Liver (tissue), 9 donors: ENCODE measurements around the gene BSN. TPM values are rescaled to one million over a fixed set of nuclear protein-coding genes. Genes with fewer than 3 reads are reported as not detected.
A peak's percentile ranks its signal among the peaks of the same experiment; 100 is the strongest.

Experiments
- DNase-seq: peaks from one replicate; pipeline ENCODE4 v3.0.0-alpha.2; 2017; ENCODE audit warnings: low spot score
- H3K27ac ChIP-seq, 2 donors: one replicate each; pipeline ENCODE4 v1.7.0; 2013; ENCODE audit warnings: inconsistent platforms in 2 of 2, low read length in 2 of 2, control low read depth in 1 of 2, low read depth in 1 of 2, mild to moderate bottlenecking in 1 of 2
- H3K27me3 ChIP-seq, 4 donors: one replicate each; pipeline versions ENCODE4 v1.6.1 to v1.7.0; 2013; ENCODE audit warnings: low read length in 3 of 4, inconsistent platforms in 1 of 4, mild to moderate bottlenecking in 1 of 4, moderate library complexity in 1 of 4; ENCODE audit not compliant: control insufficient read depth in 4 of 4, insufficient read depth in 4 of 4
- H3K36me3 ChIP-seq, 4 donors: one replicate each; pipeline versions ENCODE4 v1.6.1 to v1.7.0; 2013; ENCODE audit warnings: low read length in 3 of 4, mild to moderate bottlenecking in 3 of 4, low read depth in 1 of 4, moderate library complexity in 1 of 4; ENCODE audit not compliant: control insufficient read depth in 4 of 4, insufficient read depth in 3 of 4
- H3K4me1 ChIP-seq, 4 donors: one replicate each; pipeline versions ENCODE4 v1.6.1 to v1.7.0; 2013; ENCODE audit warnings: low read length in 3 of 4, mild to moderate bottlenecking in 3 of 4, moderate library complexity in 1 of 4; ENCODE audit not compliant: control insufficient read depth in 4 of 4, insufficient read depth in 4 of 4
- H3K4me3 ChIP-seq, 3 donors: one replicate each; pipeline versions ENCODE4 v1.6.1 to v1.7.0; 2013; ENCODE audit warnings: low read length in 3 of 3, control low read depth in 1 of 3, low read depth in 1 of 3, mild to moderate bottlenecking in 1 of 3
- H3K9ac ChIP-seq, 2 donors: one replicate each; pipeline ENCODE4 v1.7.0; 2013; ENCODE audit warnings: low read length in 2 of 2, mild to moderate bottlenecking in 2 of 2, moderate library complexity in 2 of 2, control low read depth in 1 of 2, low read depth in 1 of 2
- H3K9me3 ChIP-seq, 4 donors: one replicate each; pipeline versions ENCODE4 v1.6.1 to v1.7.0; 2013; ENCODE audit warnings: low read length in 3 of 4; ENCODE audit not compliant: control insufficient read depth in 4 of 4
- ATF3 ChIP-seq: IDR thresholded peaks from 2 replicates; pipeline ENCODE4 v1.6.1; 2016; ENCODE audit warnings: antibody characterized with exemption
- EGR1 ChIP-seq, 2 donors: IDR thresholded peaks; 2 replicates each; pipeline ENCODE4 v1.6.1; 2016 to 2018; ENCODE audit warnings: antibody characterized with exemption in 2 of 2, low read depth in 2 of 2
- GABPA ChIP-seq, 2 donors: IDR thresholded peaks in 1 of 2; conservative IDR thresholded peaks in 1 of 2; 2 replicates each; pipeline ENCODE4 v1.6.1; 2016; ENCODE audit warnings: antibody characterized with exemption in 2 of 2, mild to moderate bottlenecking in 1 of 2, moderate library complexity in 1 of 2
- HNF4A ChIP-seq, 2 donors: conservative IDR thresholded peaks; 2 replicates each; pipeline ENCODE4 v1.6.1; 2016; ENCODE audit warnings: antibody characterized with exemption in 2 of 2, mild to moderate bottlenecking in 2 of 2
- RAD21 ChIP-seq, 2 donors: IDR thresholded peaks; 2 replicates each; pipeline ENCODE4 v1.6.1; 2016; ENCODE audit warnings: antibody characterized with exemption in 2 of 2, mild to moderate bottlenecking in 2 of 2
- RXRA ChIP-seq, 2 donors: IDR thresholded peaks; 2 replicates each; pipeline ENCODE4 v1.6.1; 2017 to 2018; ENCODE audit warnings: antibody characterized with exemption in 2 of 2, mild to moderate bottlenecking in 1 of 2
- YY1 ChIP-seq: IDR thresholded peaks from 2 replicates; pipeline ENCODE4 v1.6.1; 2016; ENCODE audit warnings: antibody characterized with exemption, mild to moderate bottlenecking
- ZBTB33 ChIP-seq: IDR thresholded peaks from 2 replicates; pipeline ENCODE4 v1.6.1; 2016; ENCODE audit warnings: antibody characterized with exemption
- WGBS: extraction: QIAGEN DNeasy Blood & Tissue Kit; methylation state at CpG from one replicate; pipeline ENCODE4 v1.1.7; 2013; 5-methylcytosine and 5-hydroxymethylcytosine counted together
- polyA plus RNA-seq, 2 donors: library from polyadenylated mRNA; stranded (reverse) in 1 of 2; unstranded in 1 of 2; fragments of 200-250 nt in 1 of 2; fragments of >200 nt in 1 of 2; fragmentation: Nextera tagmentation in 1 of 2; extraction: Ambion mirVana in 1 of 2; gene quantifications; one replicate each; pipeline versions ENCODE4 v1.2.1 to v1.2.3, GENCODE V29; 2013 to 2015
- total RNA-seq, 2 donors: library from RNA; depleted of rRNA; stranded (reverse); fragments of >200 nt; gene quantifications; one replicate each; pipeline ENCODE4 v1.2.3, GENCODE V29; 2014
- TF ChIP-seq, protein P1 (sequence below): IDR thresholded peaks from 2 replicates; pipeline ENCODE4 v1.6.1; 2016; ENCODE audit warnings: antibody characterized with exemption, mild to moderate bottlenecking
- TF ChIP-seq, protein P2 (sequence below): fragments of 150-350 bp; IDR thresholded peaks from 2 replicates; pipeline ENCODE4 v1.5.1; 2017; ENCODE audit warnings: improper control_type of control experiment, low read depth, low read length; ENCODE audit not compliant: missing input control
- TF ChIP-seq, protein P3 (sequence below): IDR thresholded peaks from 2 replicates; pipeline ENCODE4 v1.6.1; 2016; ENCODE audit warnings: antibody characterized with exemption
- donor health status: healthy.
- donor health status: healthy.
- donor health status: healthy.
- donor health status: healthy.
- donor health status: healthy.

BSN gene
- total and polyA plus RNA-seq, 4 donors, result 0.32 to 0.67 (median 0.40) TPM

DNA sequence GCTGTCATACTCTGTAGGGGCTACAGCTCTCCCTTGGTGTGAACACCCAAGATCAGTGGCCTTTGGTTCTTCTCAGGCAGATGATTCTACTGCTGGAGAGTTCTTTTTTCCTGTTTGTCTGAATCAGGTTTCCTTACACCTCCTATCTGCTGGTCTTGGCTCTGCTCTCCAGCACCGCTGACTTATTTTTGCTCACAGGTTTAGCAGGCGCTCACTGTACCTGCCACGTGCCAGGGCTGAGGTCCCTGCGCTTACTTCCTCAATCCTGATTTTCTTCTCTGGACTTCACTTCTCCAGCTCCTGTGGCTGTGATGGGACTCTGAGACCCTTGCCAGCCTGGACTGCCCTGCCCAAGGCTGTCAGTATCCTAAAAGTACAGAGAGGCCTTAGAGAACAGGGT is 9.5 kb downstream of the BSN start (continued):
- TF ChIP-seq, protein P1, sequence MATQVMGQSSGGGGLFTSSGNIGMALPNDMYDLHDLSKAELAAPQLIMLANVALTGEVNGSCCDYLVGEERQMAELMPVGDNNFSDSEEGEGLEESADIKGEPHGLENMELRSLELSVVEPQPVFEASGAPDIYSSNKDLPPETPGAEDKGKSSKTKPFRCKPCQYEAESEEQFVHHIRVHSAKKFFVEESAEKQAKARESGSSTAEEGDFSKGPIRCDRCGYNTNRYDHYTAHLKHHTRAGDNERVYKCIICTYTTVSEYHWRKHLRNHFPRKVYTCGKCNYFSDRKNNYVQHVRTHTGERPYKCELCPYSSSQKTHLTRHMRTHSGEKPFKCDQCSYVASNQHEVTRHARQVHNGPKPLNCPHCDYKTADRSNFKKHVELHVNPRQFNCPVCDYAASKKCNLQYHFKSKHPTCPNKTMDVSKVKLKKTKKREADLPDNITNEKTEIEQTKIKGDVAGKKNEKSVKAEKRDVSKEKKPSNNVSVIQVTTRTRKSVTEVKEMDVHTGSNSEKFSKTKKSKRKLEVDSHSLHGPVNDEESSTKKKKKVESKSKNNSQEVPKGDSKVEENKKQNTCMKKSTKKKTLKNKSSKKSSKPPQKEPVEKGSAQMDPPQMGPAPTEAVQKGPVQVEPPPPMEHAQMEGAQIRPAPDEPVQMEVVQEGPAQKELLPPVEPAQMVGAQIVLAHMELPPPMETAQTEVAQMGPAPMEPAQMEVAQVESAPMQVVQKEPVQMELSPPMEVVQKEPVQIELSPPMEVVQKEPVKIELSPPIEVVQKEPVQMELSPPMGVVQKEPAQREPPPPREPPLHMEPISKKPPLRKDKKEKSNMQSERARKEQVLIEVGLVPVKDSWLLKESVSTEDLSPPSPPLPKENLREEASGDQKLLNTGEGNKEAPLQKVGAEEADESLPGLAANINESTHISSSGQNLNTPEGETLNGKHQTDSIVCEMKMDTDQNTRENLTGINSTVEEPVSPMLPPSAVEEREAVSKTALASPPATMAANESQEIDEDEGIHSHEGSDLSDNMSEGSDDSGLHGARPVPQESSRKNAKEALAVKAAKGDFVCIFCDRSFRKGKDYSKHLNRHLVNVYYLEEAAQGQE, result no peak

GRCh38 chr3:49566312-49566711 is 12.0 kb downstream of the BSN start:
- no peak for TF ChIP-seq HNF4A (conservative IDR thresholded peaks at IDR 0.05)
- TF ChIP-seq, protein P2, sequence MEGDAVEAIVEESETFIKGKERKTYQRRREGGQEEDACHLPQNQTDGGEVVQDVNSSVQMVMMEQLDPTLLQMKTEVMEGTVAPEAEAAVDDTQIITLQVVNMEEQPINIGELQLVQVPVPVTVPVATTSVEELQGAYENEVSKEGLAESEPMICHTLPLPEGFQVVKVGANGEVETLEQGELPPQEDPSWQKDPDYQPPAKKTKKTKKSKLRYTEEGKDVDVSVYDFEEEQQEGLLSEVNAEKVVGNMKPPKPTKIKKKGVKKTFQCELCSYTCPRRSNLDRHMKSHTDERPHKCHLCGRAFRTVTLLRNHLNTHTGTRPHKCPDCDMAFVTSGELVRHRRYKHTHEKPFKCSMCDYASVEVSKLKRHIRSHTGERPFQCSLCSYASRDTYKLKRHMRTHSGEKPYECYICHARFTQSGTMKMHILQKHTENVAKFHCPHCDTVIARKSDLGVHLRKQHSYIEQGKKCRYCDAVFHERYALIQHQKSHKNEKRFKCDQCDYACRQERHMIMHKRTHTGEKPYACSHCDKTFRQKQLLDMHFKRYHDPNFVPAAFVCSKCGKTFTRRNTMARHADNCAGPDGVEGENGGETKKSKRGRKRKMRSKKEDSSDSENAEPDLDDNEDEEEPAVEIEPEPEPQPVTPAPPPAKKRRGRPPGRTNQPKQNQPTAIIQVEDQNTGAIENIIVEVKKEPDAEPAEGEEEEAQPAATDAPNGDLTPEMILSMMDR, result peak; percentile 5
- peak in 1 of 2 donors; percentile 58 for TF ChIP-seq RAD21 (IDR thresholded peaks at IDR 0.05)
- Histone ChIP-seq H3K27ac (no peak overlapping the region), H3K4me1 (peaks cover 2 to 9% (median 6%) of the 10 kb centered on the region in 4 donors), H3K36me3 (no peaks in the 10 kb centered on the region), H3K9me3 (no peaks in the 10 kb centered on the region), H3K4me3 (no peak overlapping the region), H3K27me3 (no peaks in the 10 kb centered on the region), H3K9ac (no peak overlapping the region)
- 85% methylated on average over 2 of the region's 2 CpGs for WGBS
- no peak for DNase-seq

GRCh38 chr3:49567406-49567805 is 13.1 kb downstream of the BSN start:
- Histone ChIP-seq H3K27ac (no peak overlapping the region), H3K9ac (no peak overlapping the region), H3K9me3 (no peaks in the 10 kb centered on the region), H3K36me3 (no peaks in the 10 kb centered on the region), H3K4me3 (no peak overlapping the region), H3K4me1 (peaks cover 2 to 9% (median 6%) of the 10 kb centered on the region in 4 donors), H3K27me3 (no peaks in the 10 kb centered on the region)
- TF ChIP-seq GABPA (IDR thresholded peaks at IDR 0.05 in 1 of 2, conservative IDR thresholded peaks at IDR 0.05 in 1 of 2), result no peak
- TF ChIP-seq, protein P2, result no peak
- TF ChIP-seq, protein P3, sequence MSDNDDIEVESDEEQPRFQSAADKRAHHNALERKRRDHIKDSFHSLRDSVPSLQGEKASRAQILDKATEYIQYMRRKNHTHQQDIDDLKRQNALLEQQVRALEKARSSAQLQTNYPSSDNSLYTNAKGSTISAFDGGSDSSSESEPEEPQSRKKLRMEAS, result no peak
- TF ChIP-seq ZBTB33, result no peak
- TF ChIP-seq, protein P1, result no peak
- TF ChIP-seq EGR1 (IDR thresholded peaks at IDR 0.05; ENCODE audit: low read depth in 2 of 2), result no peak
- no peak for TF ChIP-seq YY1
- TF ChIP-seq ATF3, result no peak
- TF ChIP-seq RXRA (IDR thresholded peaks at IDR 0.05), result no peak
- WGBS, result 69% methylated on average over 2 of the region's 2 CpGs
- DNase-seq, result no peak
